Mesangial cell (primary cell): Measurements from ENCODE around the gene IFI27. TPM values are rescaled to one million over a fixed set of nuclear protein-coding genes. Genes with fewer than 3 reads are reported as not detected.

Experiments used
- total RNA-seq: library from RNA; depleted of rRNA; stranded (reverse); fragments of >200 nt; gene quantifications from 2 replicates; pipeline ENCODE4 v1.2.3, GENCODE V29; 2015

The IFI27 gene
- 2.3 and 3.8 TPM in 2 replicates for total RNA-seq

GRCh38 chr14:94110552-94111181 is at the start of gene IFI27:
Gene IFI27, plus strand, starts transcription at chr14:94110736.

GRCh38 chr14:94080621-94081385 is 29.7 kb upstream of the IFI27 start, which contains the start of the genes DDX24 and IFI27L1:
Gene DDX24, minus strand, starts transcription at chr14:94081202. Its CDS starts 1,460 bp downstream, at chr14:94079742.
Gene IFI27L1, plus strand, starts transcription at chr14:94081310. Its CDS starts 15,628 bp downstream, at chr14:94096938.

GRCh38 chr14:94129111-94129757 is 18.7 kb downstream of the IFI27 start, which contains the start of gene IFI27L2:
Gene IFI27L2, minus strand, starts transcription at chr14:94129604. Its CDS starts 40 bp downstream, at chr14:94129564.

Other genes starting within 250 kb of the IFI27 start
- gene FAM181A, start 183.4 kb upstream of the IFI27 start, total RNA-seq = not detected in 2 replicates
- gene ASB2, start 134.2 kb upstream of the IFI27 start, total RNA-seq = 0.13 and 0.16 TPM in 2 replicates
- not detected in 2 replicates for gene CCDC197, start 113.4 kb upstream of the IFI27 start, total RNA-seq
- 3.7 and 4.1 TPM in 2 replicates for gene OTUB2, start 84.4 kb upstream of the IFI27 start, total RNA-seq
- 57.3 and 92.7 TPM in 2 replicates for gene DDX24, start 29.5 kb upstream of the IFI27 start, total RNA-seq
- gene IFI27L1, start 29.4 kb upstream of the IFI27 start, total RNA-seq = 15.0 and 22.0 TPM in 2 replicates
- 150 and 213 TPM in 2 replicates for gene IFI27L2, start 18.9 kb downstream of the IFI27 start, total RNA-seq
- gene PPP4R4, start 63.6 kb downstream of the IFI27 start, total RNA-seq = 0.16 and 0.38 TPM in 2 replicates
- not detected in 2 replicates for gene SERPINA10, start 182.5 kb downstream of the IFI27 start, total RNA-seq
- gene SERPINA6, start 212.6 kb downstream of the IFI27 start, total RNA-seq = 0.16 TPM in 1 of 2 replicates, not detected in the other